Measurements from ENCODE around the gene RING1. TPM values are rescaled to one million over a fixed set of nuclear protein-coding genes. Genes with fewer than 3 reads are reported as not detected.

The RING1 gene
- total RNA-seq, 3 donors from 2014 or later (not counting 1 experiment from before 2014, with no cell fraction given): 34.5 to 40.3 (median 36.5) TPM

- H3K4me3 ChIP-seq (ENCODE audit: low read length): no peak overlapping the region
- no peaks in the 10 kb centered on the region for H3K9me3 ChIP-seq (ENCODE audit: control insufficient read depth, insufficient read depth, low read length)
- TF ChIP-seq CTCF (IDR thresholded peaks at IDR 0.05): no peak
- H3K9me3 Mint-ChIP-seq: no peaks in the 10 kb centered on the region
- no peak overlapping the region for H3K27ac ChIP-seq (ENCODE audit: low read length)
- H3K27me3 Mint-ChIP-seq (ENCODE audit: low read depth in 2 of 2): peaks cover 32 to 43% of the 10 kb centered on the region in 2 donors
- H3K27me3 ChIP-seq (ENCODE audit: control insufficient read depth, insufficient read depth, low read length): peaks cover 7% of the 10 kb centered on the region
- no peaks in the 10 kb centered on the region for H3K36me3 ChIP-seq (ENCODE audit: control insufficient read depth, insufficient read depth, low read length)
- H3K36me3 Mint-ChIP-seq: no peaks in the 10 kb centered on the region
- intact Hi-C loops (cut with micrococcal nuclease): no loop called here
- no peak overlapping the region for H3K4me3 Mint-ChIP-seq
- ATAC-seq: no peak
- WGBS (ENCODE audit: insufficient coverage): 67% methylated on average over 6 of the region's 6 CpGs
- no peak for DNase-seq
- no peak overlapping the region for H3K27ac Mint-ChIP-seq
- no peaks in the 10 kb centered on the region for H3K4me1 ChIP-seq (ENCODE audit: control insufficient read depth, insufficient read depth, low read length)
- H3K4me1 Mint-ChIP-seq: no peaks in the 10 kb centered on the region
Observed at GRCh38 chr6:33235221-33235634, 26.9 kb downstream of the RING1 start.

DNA sequence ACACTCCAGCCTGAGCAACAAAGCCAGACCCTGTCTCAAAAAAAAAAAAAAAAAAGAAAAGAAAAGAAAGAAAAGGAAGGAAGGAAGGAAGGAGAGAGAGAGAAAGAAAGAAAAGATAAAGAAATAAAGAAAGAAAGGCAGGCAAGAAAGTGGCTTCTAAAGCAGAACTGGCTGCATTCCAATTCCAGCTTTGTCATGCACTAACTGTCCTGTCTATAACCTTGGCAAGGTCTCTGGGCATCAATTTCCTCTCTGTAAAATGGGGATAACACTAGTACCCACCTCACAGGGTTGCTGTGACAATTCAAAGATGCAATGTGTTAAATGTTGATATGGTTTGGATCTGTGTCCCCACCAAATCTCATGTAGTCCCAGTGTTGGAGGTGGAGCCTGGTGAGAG lies 28.0 kb downstream of the RING1 start:
- Mint-ChIP-seq H3K4me3 (no peak overlapping the region), H3K36me3 (no peaks in the 10 kb centered on the region), H3K27ac (no peak overlapping the region), H3K4me1 (no peaks in the 10 kb centered on the region), H3K9me3 (no peaks in the 10 kb centered on the region), H3K27me3 (ENCODE audit: low read depth in 2 of 2) (peaks cover 33 to 43% of the 10 kb centered on the region in 2 donors)
- no peak for ATAC-seq
- Histone ChIP-seq H3K4me3 (ENCODE audit: low read length) (no peak overlapping the region), H3K27ac (ENCODE audit: low read length) (no peak overlapping the region), H3K9me3 (ENCODE audit: control insufficient read depth, insufficient read depth, low read length) (no peaks in the 10 kb centered on the region), H3K36me3 (ENCODE audit: control insufficient read depth, insufficient read depth, low read length) (no peaks in the 10 kb centered on the region), H3K27me3 (ENCODE audit: control insufficient read depth, insufficient read depth, low read length) (peaks cover 3% of the 10 kb centered on the region), H3K4me1 (ENCODE audit: control insufficient read depth, insufficient read depth, low read length) (no peaks in the 10 kb centered on the region)
- DNase-seq: no peak
- no peak for TF ChIP-seq CTCF (IDR thresholded peaks at IDR 0.05)
- intact Hi-C loops (cut with micrococcal nuclease): no loop called here

GRCh38 chr6:33236852-33237251 lies 28.6 kb downstream of the RING1 start:
- Histone ChIP-seq H3K4me1 (ENCODE audit: control insufficient read depth, insufficient read depth, low read length) (no peaks in the 10 kb centered on the region), H3K27ac (ENCODE audit: low read length) (no peak overlapping the region), H3K9me3 (ENCODE audit: control insufficient read depth, insufficient read depth, low read length) (no peaks in the 10 kb centered on the region), H3K36me3 (ENCODE audit: control insufficient read depth, insufficient read depth, low read length) (no peaks in the 10 kb centered on the region), H3K4me3 (ENCODE audit: low read length) (no peak overlapping the region), H3K27me3 (ENCODE audit: control insufficient read depth, insufficient read depth, low read length) (peaks cover 3% of the 10 kb centered on the region)
- intact Hi-C loops (cut with micrococcal nuclease): no loop called here
- no peak for DNase-seq
- H3K9me3 Mint-ChIP-seq: no peaks in the 10 kb centered on the region
- no peak overlapping the region for H3K4me3 Mint-ChIP-seq
- WGBS (ENCODE audit: insufficient coverage): 91% methylated on average over 6 of the region's 6 CpGs
- H3K4me1 Mint-ChIP-seq: no peaks in the 10 kb centered on the region
- H3K36me3 Mint-ChIP-seq: no peaks in the 10 kb centered on the region
- no peak for ATAC-seq
- H3K27ac Mint-ChIP-seq: no peak overlapping the region
- H3K27me3 Mint-ChIP-seq (ENCODE audit: low read depth in 2 of 2): peaks cover 34 to 40% of the 10 kb centered on the region in 2 donors
- no peak for TF ChIP-seq CTCF (IDR thresholded peaks at IDR 0.05)

DNA sequence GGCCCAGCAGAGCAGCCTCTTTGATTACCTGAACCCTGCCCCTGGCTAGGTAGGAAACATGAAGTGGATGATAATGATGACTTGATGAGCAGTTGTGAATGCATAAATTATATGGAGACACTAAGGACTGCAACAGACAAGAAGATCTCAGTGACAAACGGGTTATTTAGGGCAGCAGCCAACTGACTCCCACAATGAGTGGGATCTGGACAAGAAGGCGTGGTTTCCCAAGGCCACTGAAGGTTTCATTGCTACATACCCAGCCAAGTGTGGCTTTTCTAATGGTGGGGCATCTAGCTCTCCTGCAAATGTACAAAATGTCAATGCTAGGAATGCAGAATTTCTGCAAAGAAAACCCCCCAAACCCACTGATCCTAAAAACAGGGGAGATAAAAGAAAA lies 29.4 kb downstream of the RING1 start:
- intact Hi-C loops (cut with micrococcal nuclease): no loop called here
- Histone ChIP-seq H3K4me1 (ENCODE audit: control insufficient read depth, insufficient read depth, low read length) (no peaks in the 10 kb centered on the region), H3K27ac (ENCODE audit: low read length) (no peak overlapping the region), H3K27me3 (ENCODE audit: control insufficient read depth, insufficient read depth, low read length) (peaks cover 3% of the 10 kb centered on the region), H3K9me3 (ENCODE audit: control insufficient read depth, insufficient read depth, low read length) (no peaks in the 10 kb centered on the region), H3K4me3 (ENCODE audit: low read length) (no peak overlapping the region), H3K36me3 (ENCODE audit: control insufficient read depth, insufficient read depth, low read length) (no peaks in the 10 kb centered on the region)
- no peak for DNase-seq
- WGBS (ENCODE audit: insufficient coverage): 77% methylated on average over 2 of the region's 2 CpGs
- TF ChIP-seq CTCF (IDR thresholded peaks at IDR 0.05): no peak
- Mint-ChIP-seq H3K27ac (no peak overlapping the region), H3K4me1 (no peaks in the 10 kb centered on the region), H3K36me3 (no peaks in the 10 kb centered on the region), H3K9me3 (no peaks in the 10 kb centered on the region), H3K27me3 (ENCODE audit: low read depth in 2 of 2) (peaks cover 38 to 42% of the 10 kb centered on the region in 2 donors), H3K4me3 (no peak overlapping the region)
- ATAC-seq: no peak

Data from natural killer cell (primary cell).